ENCODE results near the gene ALDH1A2.
"Not testable (repeated sequence)": the region's sequence is repeated elsewhere in the genome, so short reads cannot be mapped to it uniquely, and the experiment has no call there.

The ALDH1A2 gene

GRCh38 chr15:58053315-58054153, 12.0 kb downstream of the ALDH1A2 start:
- no peak overlapping the region for H3K4me3 ChIP-seq (replicated peaks; ENCODE audit: low read depth, low read length)
- TF ChIP-seq CTCF (IDR thresholded peaks at IDR 0.05; ENCODE audit: low read depth, low read length, missing control alignments) = no peak
- no peak for DNase-seq (ENCODE audit: extremely low read depth, low read depth)

- no peak for TF ChIP-seq CTCF (IDR thresholded peaks at IDR 0.05; ENCODE audit: low read depth, low read length, missing control alignments)
- H3K4me3 ChIP-seq (replicated peaks; ENCODE audit: low read depth, low read length) = no peak overlapping the region
- no peak for DNase-seq (ENCODE audit: extremely low read depth, low read depth)
Measured at GRCh38 chr15:58052334-58052733, 13.2 kb downstream of the ALDH1A2 start.

- TF ChIP-seq CTCF (IDR thresholded peaks at IDR 0.05; ENCODE audit: low read depth, low read length, missing control alignments) = no peak
Measured at GRCh38 chr15:58049520-58050227, 15.8 kb downstream of the ALDH1A2 start.

GRCh38 chr15:58048261-58048660, 17.2 kb downstream of the ALDH1A2 start:
- H3K4me3 ChIP-seq (replicated peaks; ENCODE audit: low read depth, low read length) = no peak overlapping the region
- TF ChIP-seq CTCF (IDR thresholded peaks at IDR 0.05; ENCODE audit: low read depth, low read length, missing control alignments) = no peak

More at GRCh38 chr15:58049520-58050227, 15.8 kb downstream of the ALDH1A2 start:
- no peak for DNase-seq (ENCODE audit: extremely low read depth, low read depth)
- no peak overlapping the region for H3K4me3 ChIP-seq (replicated peaks; ENCODE audit: low read depth, low read length)

GRCh38 chr15:58047149-58047548, 18.4 kb downstream of the ALDH1A2 start:
- no peak for DNase-seq (ENCODE audit: extremely low read depth, low read depth)
- H3K4me3 ChIP-seq (replicated peaks; ENCODE audit: low read depth, low read length) = no peak overlapping the region
- no peak for TF ChIP-seq CTCF (IDR thresholded peaks at IDR 0.05; ENCODE audit: low read depth, low read length, missing control alignments)

More at GRCh38 chr15:58048261-58048660, 17.2 kb downstream of the ALDH1A2 start:
- no peak for DNase-seq (ENCODE audit: extremely low read depth, low read depth)

GRCh38 chr15:58046467-58046866, 19.0 kb downstream of the ALDH1A2 start:
- H3K4me3 ChIP-seq (replicated peaks; ENCODE audit: low read depth, low read length) = no peak overlapping the region
- no peak for TF ChIP-seq CTCF (IDR thresholded peaks at IDR 0.05; ENCODE audit: low read depth, low read length, missing control alignments)
- DNase-seq (ENCODE audit: extremely low read depth, low read depth) = no peak

- not testable (repeated sequence) for DNase-seq (ENCODE audit: extremely low read depth, low read depth)
Measured at GRCh38 chr15:58045376-58045775, 20.1 kb downstream of the ALDH1A2 start.

More at GRCh38 chr15:58045376-58045775, 20.1 kb downstream of the ALDH1A2 start:
- H3K4me3 ChIP-seq (replicated peaks; ENCODE audit: low read depth, low read length) = not testable (repeated sequence)
